Astrocyte (in vitro differentiated cells and primary cell): ENCODE results near the gene NRROS. TPM values are rescaled to one million over a fixed set of nuclear protein-coding genes. Genes with fewer than 3 reads are reported as not detected.

ENCODE experiments used
- DNase-seq: peaks from one replicate; pipeline ENCODE4 v3.0.0-alpha.2; 2010; ENCODE audit warnings: low read depth
- FAIRE-seq: peaks from 2 replicates; lab custom pipeline; 2011; peaks lifted over from hg19 to GRCh38; lab: Jason Lieb, UNC
- H2AFZ ChIP-seq: 2 replicates; pipeline ENCODE4 v1.6.0; 2012; ENCODE audit warnings: low read depth, low read length, inconsistent platforms
- H3K27ac ChIP-seq: 2 replicates; pipeline ENCODE4 v1.5.1; 2011; ENCODE audit warnings: low read depth, low read length, inconsistent platforms
- H3K27me3 ChIP-seq: 2 replicates; pipeline ENCODE4 v1.6.0; 2011; ENCODE audit warnings: low read length, inconsistent platforms; ENCODE audit not compliant: insufficient read depth
- H3K36me3 ChIP-seq: 2 replicates; pipeline ENCODE4 v1.5.1; 2011; ENCODE audit warnings: low read length, inconsistent platforms; ENCODE audit not compliant: insufficient read depth
- H3K4me1 ChIP-seq: 2 replicates; pipeline ENCODE4 v1.5.1; 2011; ENCODE audit warnings: low read length, inconsistent platforms; ENCODE audit not compliant: insufficient read depth
- H3K4me2 ChIP-seq: 2 replicates; pipeline ENCODE4 v1.6.0; 2012; ENCODE audit warnings: low read length, inconsistent platforms
- H3K4me3 ChIP-seq: 2 replicates; pipeline ENCODE4 v1.5.1; 2011; ENCODE audit warnings: low read depth, mild to moderate bottlenecking, low read length, inconsistent platforms; ENCODE audit not compliant: insufficient read depth
- H3K79me2 ChIP-seq: 2 replicates; pipeline ENCODE4 v1.6.0; 2012; ENCODE audit warnings: mild to moderate bottlenecking, low read length, inconsistent platforms; ENCODE audit not compliant: insufficient read depth
- H3K9ac ChIP-seq: 2 replicates; pipeline ENCODE4 v1.6.0; 2012; ENCODE audit warnings: mild to moderate bottlenecking, low read length, inconsistent platforms
- H3K9me3 ChIP-seq: 2 replicates; pipeline ENCODE4 v1.5.1; 2012; ENCODE audit warnings: low read depth, mild to moderate bottlenecking, low read length, inconsistent platforms; ENCODE audit not compliant: insufficient read depth
- H4K20me1 ChIP-seq: 2 replicates; pipeline ENCODE4 v1.6.0; 2012; ENCODE audit warnings: low read length, inconsistent platforms; ENCODE audit not compliant: insufficient read depth
- H3K27ac Mint-ChIP-seq: one replicate; pipeline ENCODE4 v1.8.0; 2021; ENCODE audit warnings: mild to moderate bottlenecking, mixed read lengths; ENCODE audit not compliant: unreplicated experiment
- H3K27me3 Mint-ChIP-seq: one replicate; pipeline ENCODE4 v1.8.0; 2021; ENCODE audit warnings: low read depth, mixed read lengths; ENCODE audit not compliant: unreplicated experiment
- H3K36me3 Mint-ChIP-seq: one replicate; pipeline ENCODE4 v1.8.0; 2021; ENCODE audit warnings: low read depth, mixed read lengths; ENCODE audit not compliant: unreplicated experiment
- H3K4me1 Mint-ChIP-seq: one replicate; pipeline ENCODE4 v1.8.0; 2021; ENCODE audit warnings: low read depth, mixed read lengths; ENCODE audit not compliant: unreplicated experiment
- H3K4me3 Mint-ChIP-seq: one replicate; pipeline ENCODE4 v1.8.0; 2021; ENCODE audit warnings: mild to moderate bottlenecking, moderate library complexity, mixed read lengths; ENCODE audit not compliant: unreplicated experiment
- H3K9me3 Mint-ChIP-seq: one replicate; pipeline ENCODE4 v1.8.0; 2021; ENCODE audit warnings: mild to moderate bottlenecking, mixed read lengths; ENCODE audit not compliant: unreplicated experiment
- EZH2 ChIP-seq: IDR thresholded peaks from 2 replicates; pipeline ENCODE4 v1.6.1; 2012; ENCODE audit warnings: mild to moderate bottlenecking, low read length, inconsistent platforms; ENCODE audit not compliant: insufficient read depth
- total RNA-seq: library from RNA; stranded (reverse); gene quantifications from 2 replicates; pipeline ENCODE4 v1.2.1, GENCODE V29; 2021
- TF ChIP-seq, protein P1 (sequence below): IDR thresholded peaks from 2 replicates; pipeline ENCODE4 v1.5.1; 2011; ENCODE audit warnings: low read depth, mild to moderate bottlenecking, inconsistent platforms, low read length, moderate library complexity; ENCODE audit not compliant: insufficient read depth

Gene NRROS
- total RNA-seq, 1 donor from 2014 or later = not detected

DNA sequence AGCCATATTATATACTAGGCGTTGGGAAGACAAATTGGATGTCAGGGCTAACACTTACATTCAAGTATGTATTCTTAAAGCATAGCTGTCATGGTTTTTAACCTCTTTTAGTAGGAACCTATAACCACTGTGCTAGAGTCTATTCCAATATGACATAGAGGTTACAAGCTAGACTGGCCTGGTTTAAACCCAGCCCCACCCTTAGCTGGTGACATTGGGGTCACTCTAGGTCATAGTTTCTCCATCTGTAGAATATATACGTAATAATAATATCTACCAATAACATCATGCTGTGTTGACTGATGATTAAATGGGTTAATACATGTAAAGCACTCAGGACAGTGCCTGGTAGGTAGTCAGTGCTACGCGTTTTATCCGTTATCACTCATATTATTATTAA, 16.7 kb downstream of the NRROS start:
- no peak for DNase-seq
- TF ChIP-seq EZH2 = no peak
- TF ChIP-seq, protein P1, sequence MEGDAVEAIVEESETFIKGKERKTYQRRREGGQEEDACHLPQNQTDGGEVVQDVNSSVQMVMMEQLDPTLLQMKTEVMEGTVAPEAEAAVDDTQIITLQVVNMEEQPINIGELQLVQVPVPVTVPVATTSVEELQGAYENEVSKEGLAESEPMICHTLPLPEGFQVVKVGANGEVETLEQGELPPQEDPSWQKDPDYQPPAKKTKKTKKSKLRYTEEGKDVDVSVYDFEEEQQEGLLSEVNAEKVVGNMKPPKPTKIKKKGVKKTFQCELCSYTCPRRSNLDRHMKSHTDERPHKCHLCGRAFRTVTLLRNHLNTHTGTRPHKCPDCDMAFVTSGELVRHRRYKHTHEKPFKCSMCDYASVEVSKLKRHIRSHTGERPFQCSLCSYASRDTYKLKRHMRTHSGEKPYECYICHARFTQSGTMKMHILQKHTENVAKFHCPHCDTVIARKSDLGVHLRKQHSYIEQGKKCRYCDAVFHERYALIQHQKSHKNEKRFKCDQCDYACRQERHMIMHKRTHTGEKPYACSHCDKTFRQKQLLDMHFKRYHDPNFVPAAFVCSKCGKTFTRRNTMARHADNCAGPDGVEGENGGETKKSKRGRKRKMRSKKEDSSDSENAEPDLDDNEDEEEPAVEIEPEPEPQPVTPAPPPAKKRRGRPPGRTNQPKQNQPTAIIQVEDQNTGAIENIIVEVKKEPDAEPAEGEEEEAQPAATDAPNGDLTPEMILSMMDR = no peak
- Histone ChIP-seq H3K9me3 (no peaks in the 10 kb centered on the region), H3K27ac (no peak overlapping the region), H3K36me3 (no peaks in the 10 kb centered on the region), H3K79me2 (no peaks in the 10 kb centered on the region), H3K27me3 (no peaks in the 10 kb centered on the region), H3K4me3 (no peak overlapping the region), H3K9ac (no peak overlapping the region), H3K4me1 (peaks cover 3% of the 10 kb centered on the region), H3K4me2 (no peak overlapping the region), H4K20me1 (no peaks in the 10 kb centered on the region), H2AFZ (no peak overlapping the region)
- no peak overlapping the region for H3K4me3 Mint-ChIP-seq
- H3K4me1 Mint-ChIP-seq = no peaks in the 10 kb centered on the region
- peaks cover 7% of the 10 kb centered on the region for H3K27me3 Mint-ChIP-seq
- no peaks in the 10 kb centered on the region for H3K36me3 Mint-ChIP-seq
- FAIRE-seq = no peak
- H3K27ac Mint-ChIP-seq = no peak overlapping the region
- H3K9me3 Mint-ChIP-seq = peaks cover 2% of the 10 kb centered on the region

- Histone ChIP-seq H3K9ac (no peak overlapping the region), H3K4me3 (no peak overlapping the region), H3K4me1 (no peaks in the 10 kb centered on the region), H3K9me3 (no peaks in the 10 kb centered on the region), H3K36me3 (no peaks in the 10 kb centered on the region), H3K27ac (no peak overlapping the region), H3K79me2 (no peaks in the 10 kb centered on the region), H2AFZ (no peak overlapping the region), H4K20me1 (no peaks in the 10 kb centered on the region), H3K27me3 (no peaks in the 10 kb centered on the region), H3K4me2 (no peak overlapping the region)
- Mint-ChIP-seq H3K27ac (no peak overlapping the region), H3K4me1 (peaks cover 7% of the 10 kb centered on the region), H3K27me3 (no peaks in the 10 kb centered on the region), H3K36me3 (no peaks in the 10 kb centered on the region), H3K4me3 (no peak overlapping the region), H3K9me3 (no peaks in the 10 kb centered on the region)
- TF ChIP-seq EZH2 = no peak
- TF ChIP-seq, protein P1 = no peak
- FAIRE-seq = no peak
- no peak for DNase-seq
Measured at GRCh38 chr3:196659901-196660351, 20.4 kb downstream of the NRROS start.

GRCh38 chr3:196660381-196661166, 21.1 kb downstream of the NRROS start:
- Histone ChIP-seq H3K27ac (no peak overlapping the region), H3K4me2 (no peak overlapping the region), H3K9ac (no peak overlapping the region), H3K4me3 (no peak overlapping the region), H4K20me1 (no peaks in the 10 kb centered on the region), H3K36me3 (no peaks in the 10 kb centered on the region), H3K27me3 (no peaks in the 10 kb centered on the region), H3K9me3 (no peaks in the 10 kb centered on the region), H3K79me2 (no peaks in the 10 kb centered on the region), H3K4me1 (no peaks in the 10 kb centered on the region), H2AFZ (no peak overlapping the region)
- Mint-ChIP-seq H3K27ac (no peak overlapping the region), H3K36me3 (no peaks in the 10 kb centered on the region), H3K27me3 (no peaks in the 10 kb centered on the region), H3K4me3 (no peak overlapping the region), H3K4me1 (peaks cover 7% of the 10 kb centered on the region), H3K9me3 (no peaks in the 10 kb centered on the region)
- DNase-seq (no peak), FAIRE-seq (no peak)
- TF ChIP-seq EZH2 = no peak
- TF ChIP-seq, protein P1 = no peak
